GM21786 (cell line): ENCODE measurements around the gene GPHB5.
"Not testable (repeated sequence)": the region's sequence is repeated elsewhere in the genome, so short reads cannot be mapped to it uniquely, and the experiment has no call there.

Experiments
- ATAC-seq: cut with Tn5 transposase; IDR thresholded peaks from one replicate; pipeline ENCODE4 v1.9.1; 2021; ENCODE audit not compliant: unreplicated experiment

The GPHB5 gene, protein sequence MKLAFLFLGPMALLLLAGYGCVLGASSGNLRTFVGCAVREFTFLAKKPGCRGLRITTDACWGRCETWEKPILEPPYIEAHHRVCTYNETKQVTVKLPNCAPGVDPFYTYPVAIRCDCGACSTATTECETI

DNA sequence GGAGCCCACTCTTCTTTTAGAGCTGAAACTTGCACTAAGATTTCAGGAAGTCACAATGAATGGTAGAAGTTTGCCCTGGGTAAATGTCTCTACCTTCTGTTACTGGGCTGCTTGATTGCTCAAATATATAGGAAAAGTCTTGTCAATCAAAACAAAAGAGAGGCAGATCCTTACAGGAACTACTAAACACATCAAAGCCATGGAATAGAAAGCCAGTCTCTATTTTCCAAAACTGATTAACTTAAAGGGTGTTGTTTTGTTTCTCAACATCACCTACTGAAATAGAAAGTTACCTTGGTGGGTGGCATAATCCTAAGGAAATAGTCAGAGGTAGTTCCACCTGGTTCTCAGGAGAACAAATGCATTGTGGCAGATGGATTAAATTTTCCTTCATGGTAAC, at the start of gene GPHB5:
GPHB5 (minus strand) TSS at position 101 of the 400 bp plus-strand sequence. CDS start 1,086 bp downstream, outside the sequence.
- no peak for ATAC-seq

DNA sequence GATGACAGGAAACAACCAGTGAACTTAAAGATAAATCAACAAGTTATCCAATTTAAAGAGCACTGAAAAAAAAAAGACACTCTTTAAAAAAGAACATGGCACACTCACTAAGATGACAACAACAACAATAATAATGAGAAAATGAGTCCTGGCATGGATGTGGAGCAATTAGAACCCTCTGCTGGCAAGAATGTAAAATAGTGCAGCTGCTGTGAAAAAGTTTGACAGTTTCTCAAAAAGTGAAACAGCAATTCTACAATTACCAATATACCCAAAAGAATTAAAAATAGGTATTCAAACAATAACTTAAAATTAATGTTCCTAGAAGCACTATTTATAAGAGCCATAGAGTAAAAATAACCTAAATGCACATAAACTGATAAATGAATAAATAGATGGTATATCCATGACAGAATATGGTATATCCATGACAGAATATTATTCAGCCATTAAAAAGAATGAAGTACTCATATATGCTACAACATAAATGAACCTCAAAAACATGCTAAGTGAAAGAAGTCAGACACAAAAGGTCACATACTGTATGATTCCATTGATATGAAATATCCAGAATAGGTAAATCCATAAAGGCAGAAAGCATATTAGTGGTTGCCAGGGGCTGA, 49.1 kb upstream of the GPHB5 start:
- ATAC-seq: no peak

GRCh38 chr14:63362389-63362819, 43.7 kb upstream of the GPHB5 start:
- ATAC-seq: no peak

DNA sequence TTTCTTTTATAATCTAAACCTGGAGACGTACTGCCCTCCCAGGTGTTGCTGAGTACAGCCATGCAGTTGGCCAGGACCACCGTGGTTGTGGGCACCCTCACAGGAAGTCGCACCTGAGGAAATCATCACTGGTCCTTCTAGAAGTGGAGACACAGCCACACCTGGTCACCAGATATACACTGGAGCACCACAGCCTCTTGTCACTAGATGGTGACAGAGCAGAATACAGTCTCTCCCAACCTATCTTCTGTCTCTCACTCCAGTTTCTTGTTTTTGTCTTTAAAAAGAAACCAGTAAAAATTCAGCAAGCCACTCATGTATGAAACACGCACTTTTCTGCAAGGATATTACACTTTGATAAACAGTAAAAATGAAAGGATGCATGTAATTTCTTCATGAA, 43.1 kb upstream of the GPHB5 start:
- no peak for ATAC-seq

DNA sequence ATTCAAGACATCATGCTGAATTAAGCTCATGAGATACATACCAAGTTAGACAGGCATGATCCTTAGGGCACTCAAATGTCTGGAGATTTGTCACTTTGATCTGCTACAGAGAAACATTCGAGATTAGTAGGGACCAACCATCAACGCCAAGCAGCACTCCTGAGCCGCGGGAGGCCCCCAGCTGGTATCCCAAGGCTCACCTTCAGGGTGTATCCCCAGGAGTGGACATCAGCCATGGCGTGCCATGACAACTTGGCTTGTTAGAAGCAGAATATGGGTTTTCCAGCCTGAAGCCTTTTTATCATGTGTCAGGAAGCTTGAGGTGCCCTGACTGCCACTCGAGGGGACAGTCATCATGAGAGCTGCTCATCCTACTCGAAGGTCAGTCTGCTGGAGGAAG, 39.1 kb upstream of the GPHB5 start:
- no peak for ATAC-seq

- no peak for ATAC-seq
These were observed 27.1 kb upstream of the GPHB5 start for GRCh38 chr14:63345826-63346225.

GRCh38 chr14:63344336-63344735, 25.6 kb upstream of the GPHB5 start:
- no peak for ATAC-seq

DNA sequence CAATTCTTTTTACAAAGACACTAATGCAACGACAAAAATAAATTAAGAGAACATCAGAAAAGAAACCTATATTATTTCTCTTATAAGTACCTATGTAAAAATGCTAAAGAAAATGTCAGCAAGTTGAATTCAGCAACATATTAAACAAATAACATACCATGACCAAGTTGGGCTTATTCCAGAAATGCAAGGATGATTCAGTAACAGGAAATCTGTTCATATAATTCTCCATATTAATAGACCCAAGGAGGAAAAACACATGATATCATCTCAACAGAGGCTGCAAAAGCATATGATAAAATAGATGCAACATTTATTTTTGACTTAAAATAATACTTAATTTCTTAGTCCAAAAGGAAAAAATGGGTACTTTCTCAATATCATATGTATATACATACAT, 25.1 kb upstream of the GPHB5 start:
- no peak for ATAC-seq

DNA sequence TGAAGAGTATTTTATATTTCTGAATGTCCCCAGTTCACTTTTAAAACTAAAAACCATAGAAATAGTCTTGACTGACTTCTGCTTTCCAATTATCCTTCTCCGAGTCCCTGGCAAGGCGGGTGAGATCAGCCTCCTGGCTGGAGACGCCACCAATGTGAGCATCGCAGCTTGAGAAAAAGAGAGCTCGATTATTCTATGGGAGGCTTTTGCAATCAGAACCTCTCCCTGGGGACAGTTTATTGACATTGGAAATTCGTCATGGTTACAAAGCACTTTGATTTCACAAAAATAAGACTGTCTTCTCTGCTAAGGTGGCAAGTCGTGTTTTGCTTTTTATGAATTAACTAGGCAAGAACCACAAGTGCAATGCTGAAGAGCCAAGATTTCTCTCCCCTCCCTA, 23.6 kb upstream of the GPHB5 start:
- ATAC-seq: no peak

DNA sequence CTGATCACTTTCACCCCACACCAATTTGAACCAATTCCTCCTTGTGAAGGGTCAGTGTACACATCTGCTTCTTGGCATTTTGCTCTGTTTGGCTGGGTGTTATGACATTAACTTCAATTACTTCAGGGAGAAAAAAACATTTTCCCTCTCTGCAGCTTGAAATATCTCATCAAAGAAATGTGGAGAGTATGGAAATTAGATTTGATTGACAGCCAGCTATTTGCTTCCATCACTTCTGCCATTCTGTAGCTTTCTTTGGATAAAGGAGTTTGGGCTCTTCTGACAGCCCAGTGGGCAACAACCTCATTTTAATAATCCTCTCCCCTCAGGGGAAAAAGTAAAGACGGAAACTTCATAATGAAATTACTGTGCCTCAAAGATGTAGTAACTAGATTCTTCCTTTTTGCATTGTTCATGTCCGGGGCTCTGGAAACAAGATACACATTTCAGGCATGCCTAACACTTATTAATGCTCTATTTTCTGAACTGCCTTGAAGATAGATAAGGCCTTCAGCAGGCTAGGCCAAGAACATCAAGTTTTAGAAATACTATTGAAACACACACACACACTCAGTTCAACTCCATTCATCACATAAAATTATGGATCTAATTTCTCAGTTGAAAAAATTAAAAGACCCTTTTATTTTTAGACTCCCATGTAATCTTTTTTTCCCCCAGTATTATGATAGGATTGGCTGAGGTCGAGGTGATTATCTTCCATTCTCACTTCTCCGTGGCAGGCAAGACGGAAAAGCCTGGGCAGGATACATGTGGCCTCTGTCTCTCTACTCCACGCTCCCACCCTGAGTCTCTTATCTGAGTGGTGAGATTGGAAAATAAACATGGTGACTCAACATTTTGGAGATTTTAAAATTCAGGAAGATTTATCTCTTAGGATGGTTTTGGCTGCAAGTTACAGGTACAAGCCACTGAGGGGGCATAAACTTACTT, 10.3 kb upstream of the GPHB5 start:
- ATAC-seq: no peak

GRCh38 chr14:63326840-63327239, 8.1 kb upstream of the GPHB5 start:
- no peak for ATAC-seq

DNA sequence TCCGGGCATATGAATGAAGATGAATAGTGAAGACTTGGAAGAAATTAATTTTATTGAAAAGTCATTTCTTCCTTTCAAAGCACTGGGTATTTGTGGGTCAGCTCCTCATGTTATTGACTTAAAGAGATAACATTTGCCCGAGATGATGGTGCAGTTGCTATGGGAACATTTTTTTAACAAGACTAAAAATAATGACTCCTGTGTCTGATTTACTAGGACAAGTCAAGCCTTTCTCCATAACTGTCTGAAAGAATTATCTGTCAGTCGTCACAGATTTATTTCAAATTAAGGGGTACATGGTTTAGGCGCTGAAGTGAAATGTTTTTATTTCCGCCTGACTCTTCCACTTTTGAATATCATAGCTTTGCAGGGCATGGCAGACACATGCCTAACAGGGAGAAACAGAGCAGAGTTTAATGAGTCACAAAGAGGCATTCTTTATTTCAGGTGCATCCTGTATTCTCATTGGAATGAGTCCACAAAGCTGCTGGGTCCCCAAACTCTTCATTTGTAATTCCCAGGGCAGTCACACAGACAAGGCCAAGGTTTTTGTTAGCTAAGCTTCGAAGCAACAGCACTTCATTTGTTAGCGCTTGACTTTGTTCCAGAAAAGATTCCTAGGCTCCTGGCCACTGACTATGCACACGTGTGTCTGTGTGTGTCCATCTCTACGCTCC, 4.3 kb upstream of the GPHB5 start:
- no peak for ATAC-seq

GRCh38 chr14:63322472-63322871, 3.7 kb upstream of the GPHB5 start:
- no peak for ATAC-seq

DNA sequence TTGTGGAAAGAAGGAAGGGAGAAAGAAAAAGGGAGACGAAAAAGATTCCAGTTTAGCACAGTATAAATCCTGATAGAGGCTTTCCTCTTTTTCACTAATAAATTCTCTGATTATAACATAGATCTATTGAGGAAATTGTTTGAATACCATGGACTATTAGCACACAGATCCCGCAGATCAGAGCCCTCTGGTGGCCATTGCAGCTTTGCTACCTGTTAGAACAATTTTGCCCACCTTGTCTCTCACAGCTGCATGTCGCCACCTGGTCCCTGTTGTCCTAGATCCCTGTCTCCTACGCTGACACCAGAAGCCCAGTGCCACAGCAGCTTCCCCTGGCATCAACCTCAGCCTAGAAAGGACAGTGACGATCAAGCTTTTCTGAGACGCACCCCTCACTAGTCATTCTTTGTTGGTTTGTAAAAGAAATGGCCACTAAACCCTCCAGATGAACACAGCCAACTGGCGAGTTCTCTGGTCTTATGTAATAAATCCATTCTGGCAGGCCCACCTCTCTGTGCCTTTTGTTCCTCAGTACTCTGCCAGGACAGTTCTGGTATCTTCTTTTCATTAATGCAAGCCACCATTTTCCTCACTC, 9.9 kb downstream of the GPHB5 start:
- no peak for ATAC-seq

DNA sequence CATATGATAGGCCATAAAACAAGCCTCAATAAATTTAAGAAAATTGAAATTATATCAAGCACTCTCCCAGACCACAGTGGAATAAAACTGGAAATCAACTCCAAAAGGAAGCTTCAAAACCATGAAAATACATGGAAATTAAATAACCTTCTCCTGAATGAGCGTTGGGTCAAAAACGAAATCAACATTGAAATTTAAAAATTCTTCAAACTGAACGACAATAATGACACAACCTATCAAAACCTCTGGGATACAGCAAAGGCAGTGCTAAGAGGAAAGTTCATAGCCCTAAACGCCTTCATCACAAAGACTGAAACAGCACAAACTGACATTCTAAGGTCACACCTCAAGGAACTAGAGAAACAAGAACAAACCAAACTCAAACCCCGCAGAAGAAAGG, 14.3 kb downstream of the GPHB5 start:
- not testable (repeated sequence) for ATAC-seq

- ATAC-seq: no peak
These were observed 16.7 kb downstream of the GPHB5 start for GRCh38 chr14:63301891-63302534.

GRCh38 chr14:63300854-63301253, 17.9 kb downstream of the GPHB5 start:
- no peak for ATAC-seq

GRCh38 chr14:63299351-63300110, 19.2 kb downstream of the GPHB5 start:
- ATAC-seq: no peak

DNA sequence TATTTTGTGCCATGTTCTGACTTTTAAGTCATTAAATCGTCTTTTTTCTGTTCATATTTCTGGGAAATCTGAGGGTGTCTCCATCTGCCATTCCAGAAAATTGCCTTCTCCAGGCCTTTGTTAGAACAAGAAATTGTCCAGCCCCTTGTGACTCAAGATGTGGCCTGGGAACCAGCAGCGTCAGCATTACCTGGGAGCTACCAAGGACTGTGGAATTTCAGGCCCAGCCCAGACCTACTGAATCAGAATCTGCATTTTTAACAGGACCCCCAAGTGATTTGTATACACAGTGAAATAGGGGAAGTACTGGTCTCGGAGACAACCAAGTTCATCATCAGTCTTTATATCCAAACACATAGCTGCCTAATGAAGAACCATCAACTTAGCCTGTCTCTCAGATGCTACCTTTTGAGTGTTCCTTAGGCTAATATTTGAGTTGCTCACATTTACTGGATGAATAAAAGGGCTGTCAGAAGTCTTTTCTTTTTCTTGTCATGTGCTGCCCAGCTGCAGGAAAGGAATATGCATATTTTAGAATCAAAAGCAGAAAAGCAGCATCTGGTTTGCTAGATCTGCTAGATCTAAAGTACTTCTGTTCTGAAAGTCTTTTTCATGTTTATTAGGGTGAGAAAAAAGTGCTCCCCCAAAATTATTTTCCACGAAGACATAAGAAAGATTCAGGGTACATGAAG, 21.2 kb downstream of the GPHB5 start:
- ATAC-seq: no peak
